Measurements from ENCODE around the gene HOXB7. TPM values are rescaled to one million over a fixed set of nuclear protein-coding genes. Genes with fewer than 3 reads are reported as not detected.

The HOXB7 gene
- total RNA-seq, 1 donor from 2014 or later = 8.5 TPM

GRCh38 chr17:48605409-48605919 is 5.4 kb downstream of the HOXB7 start:
- Mint-ChIP-seq H3K27me3 (ENCODE audit: low read depth) (peaks cover 100% of the 10 kb centered on the region), H3K27ac (ENCODE audit: unreplicated experiment) (no peak overlapping the region)
- TF ChIP-seq CTCF (conservative IDR thresholded peaks at IDR 0.05) = no peak

GRCh38 chr17:48604770-48605329 is 6.0 kb downstream of the HOXB7 start, which contains the start of gene HOXB6:
Gene HOXB6 (minus strand): TSS chr17:48604986. CDS start chr17:48598150, 6,836 bp downstream.
- Mint-ChIP-seq H3K27me3 (ENCODE audit: low read depth) (peaks cover 100% of the 10 kb centered on the region), H3K4me1 (peaks cover 12% of the 10 kb centered on the region), H3K36me3 (ENCODE audit: low read depth) (peaks cover 10% of the 10 kb centered on the region), H3K27ac (ENCODE audit: unreplicated experiment) (peak within 1 kb of the TSS; percentile 88), H3K4me3 (peak within 1 kb of the TSS; percentile 81), H3K9me3 (no peaks in the 10 kb centered on the region)
- TF ChIP-seq CTCF (conservative IDR thresholded peaks at IDR 0.05) = no peak
- no peak for DNase-seq (ENCODE audit: low read depth, low spot score)

More at GRCh38 chr17:48605409-48605919, 5.4 kb downstream of the HOXB7 start:
- H3K9me3 Mint-ChIP-seq = no peaks in the 10 kb centered on the region
- H3K4me3 Mint-ChIP-seq = peak overlapping the region; percentile 81
- DNase-seq (ENCODE audit: low read depth, low spot score) = no peak
- H3K4me1 Mint-ChIP-seq = peaks cover 12% of the 10 kb centered on the region
- peaks cover 10% of the 10 kb centered on the region for H3K36me3 Mint-ChIP-seq (ENCODE audit: low read depth)

- peak overlapping the region; percentile 81 for H3K4me3 Mint-ChIP-seq
- H3K27me3 Mint-ChIP-seq (ENCODE audit: low read depth) = peaks cover 100% of the 10 kb centered on the region
- TF ChIP-seq CTCF (conservative IDR thresholded peaks at IDR 0.05) = no peak
Observed at GRCh38 chr17:48603959-48604769, 6.7 kb downstream of the HOXB7 start.

GRCh38 chr17:48601539-48602425 is 9.0 kb downstream of the HOXB7 start:
- no peak for DNase-seq (ENCODE audit: low read depth, low spot score)
- no peaks in the 10 kb centered on the region for H3K9me3 Mint-ChIP-seq
- peak overlapping the region; percentile 81 for H3K4me3 Mint-ChIP-seq
- H3K27me3 Mint-ChIP-seq (ENCODE audit: low read depth) = peaks cover 100% of the 10 kb centered on the region
- H3K27ac Mint-ChIP-seq (ENCODE audit: unreplicated experiment) = peak overlapping the region; percentile 57
- no peak for TF ChIP-seq CTCF (conservative IDR thresholded peaks at IDR 0.05)
- H3K4me1 Mint-ChIP-seq = peaks cover 4% of the 10 kb centered on the region
- peaks cover 9% of the 10 kb centered on the region for H3K36me3 Mint-ChIP-seq (ENCODE audit: low read depth)

More at GRCh38 chr17:48603959-48604769, 6.7 kb downstream of the HOXB7 start:
- no peak for DNase-seq (ENCODE audit: low read depth, low spot score)
- no peaks in the 10 kb centered on the region for H3K9me3 Mint-ChIP-seq
- peaks cover 10% of the 10 kb centered on the region for H3K4me1 Mint-ChIP-seq
- peaks cover 10% of the 10 kb centered on the region for H3K36me3 Mint-ChIP-seq (ENCODE audit: low read depth)
- peak overlapping the region; percentile 45 for H3K27ac Mint-ChIP-seq (ENCODE audit: unreplicated experiment)

- no peak for TF ChIP-seq CTCF (conservative IDR thresholded peaks at IDR 0.05)
- H3K27me3 Mint-ChIP-seq (ENCODE audit: low read depth) = peaks cover 100% of the 10 kb centered on the region
- H3K4me3 Mint-ChIP-seq = peak overlapping the region; percentile 81
- H3K9me3 Mint-ChIP-seq = no peaks in the 10 kb centered on the region
- no peak for DNase-seq (ENCODE audit: low read depth, low spot score)
- H3K4me1 Mint-ChIP-seq = peaks cover 3% of the 10 kb centered on the region
- peaks cover 5% of the 10 kb centered on the region for H3K36me3 Mint-ChIP-seq (ENCODE audit: low read depth)
- H3K27ac Mint-ChIP-seq (ENCODE audit: unreplicated experiment) = no peak overlapping the region
Observed at GRCh38 chr17:48601207-48601538, 9.6 kb downstream of the HOXB7 start.

All from neural crest cell (in vitro differentiated cells).